GM19455 (cell line): ENCODE measurements around the gene DUS2.
"Not testable (repeated sequence)": the region's sequence is repeated elsewhere in the genome, so short reads cannot be mapped to it uniquely, and the experiment has no call there.

Experiments
- ATAC-seq: cut with Tn5 transposase; IDR thresholded peaks from one replicate; pipeline ENCODE4 v1.9.1; 2021; ENCODE audit not compliant: unreplicated experiment

Gene DUS2

DNA sequence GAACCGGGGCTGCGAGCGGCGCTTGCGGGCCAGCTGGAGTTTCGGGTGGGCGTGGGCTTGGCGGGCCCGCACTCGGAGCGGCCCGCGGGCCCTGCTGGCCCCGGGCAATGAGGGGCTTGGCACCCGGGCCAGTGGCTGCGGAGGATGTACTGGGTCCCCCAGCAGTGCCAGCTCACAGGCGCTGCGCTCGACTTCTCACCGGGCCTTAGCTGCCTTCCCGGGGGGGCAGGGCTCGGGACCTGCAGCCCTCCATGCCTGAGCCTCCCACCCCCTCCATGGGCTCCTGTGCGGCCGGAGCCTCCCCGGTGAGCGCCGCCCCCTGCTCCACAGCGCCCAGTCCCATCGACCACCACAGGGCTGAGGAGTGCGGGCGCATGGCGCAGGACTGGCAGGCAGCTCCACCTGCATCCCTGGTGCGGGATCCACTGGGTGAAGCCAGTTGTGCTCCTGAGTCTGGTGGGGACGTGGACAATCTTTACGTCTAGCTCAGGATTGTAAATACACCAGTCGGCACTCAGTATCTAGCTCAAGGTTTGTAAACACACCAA is 24.8 kb upstream of the DUS2 start:
- ATAC-seq, result not testable (repeated sequence)

- ATAC-seq, result not testable (repeated sequence)
Observed at GRCh38 chr16:67998779-67999688, 24.1 kb upstream of the DUS2 start, which contains the start of gene DPEP2. Gene DPEP2 (minus strand): TSS chr16:67999484. CDS start chr16:67993212, 6,272 bp downstream.

DNA sequence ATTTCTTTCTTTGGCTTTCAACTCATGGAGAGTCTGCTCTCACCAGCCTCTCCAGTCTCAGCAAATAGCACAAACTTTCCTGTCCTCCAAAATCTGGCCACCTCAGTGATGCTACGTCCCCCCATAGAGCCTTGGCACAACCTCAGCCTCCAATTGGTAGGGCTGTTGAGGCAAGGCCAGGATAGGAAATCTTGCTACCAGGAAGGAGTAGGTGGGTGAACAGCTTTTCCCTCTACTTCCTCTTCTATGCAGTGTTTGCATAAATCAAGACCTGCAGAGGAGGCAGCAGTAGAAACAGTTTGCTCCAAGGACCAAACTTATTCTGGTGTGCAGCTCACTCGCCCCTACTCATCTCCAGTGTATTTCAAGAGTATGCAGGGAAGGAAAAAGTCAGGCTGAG is 23.1 kb upstream of the DUS2 start:
- no peak for ATAC-seq

- no peak for ATAC-seq
Observed at GRCh38 chr16:68000450-68000849, 22.6 kb upstream of the DUS2 start.

- ATAC-seq, result no peak
Observed at GRCh38 chr16:68003031-68003430, 20.1 kb upstream of the DUS2 start.

DNA sequence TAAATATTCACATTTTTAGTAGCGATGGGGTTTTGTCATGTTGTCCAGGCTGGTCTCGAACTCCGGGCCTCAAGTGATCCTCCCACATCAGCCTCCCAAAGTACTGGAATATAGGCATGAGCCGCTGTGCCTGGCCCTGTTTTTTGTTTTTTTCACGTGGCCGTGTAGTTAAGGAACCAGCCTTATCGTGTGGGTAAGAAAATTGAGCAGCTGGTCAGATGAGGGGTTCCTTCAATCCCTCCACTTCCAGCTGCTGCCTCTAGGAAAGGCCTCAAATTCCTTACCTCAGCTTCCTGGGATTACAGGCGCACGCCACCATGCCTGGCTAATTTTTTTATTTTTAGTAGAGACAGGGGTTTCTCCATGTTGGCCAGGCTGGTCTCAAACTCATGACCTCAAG is 17.9 kb upstream of the DUS2 start:
- ATAC-seq, result no peak

GRCh38 chr16:68005786-68006286 is 17.2 kb upstream of the DUS2 start:
- no peak for ATAC-seq

GRCh38 chr16:68009157-68009735 is 13.8 kb upstream of the DUS2 start:
- ATAC-seq, result no peak

DNA sequence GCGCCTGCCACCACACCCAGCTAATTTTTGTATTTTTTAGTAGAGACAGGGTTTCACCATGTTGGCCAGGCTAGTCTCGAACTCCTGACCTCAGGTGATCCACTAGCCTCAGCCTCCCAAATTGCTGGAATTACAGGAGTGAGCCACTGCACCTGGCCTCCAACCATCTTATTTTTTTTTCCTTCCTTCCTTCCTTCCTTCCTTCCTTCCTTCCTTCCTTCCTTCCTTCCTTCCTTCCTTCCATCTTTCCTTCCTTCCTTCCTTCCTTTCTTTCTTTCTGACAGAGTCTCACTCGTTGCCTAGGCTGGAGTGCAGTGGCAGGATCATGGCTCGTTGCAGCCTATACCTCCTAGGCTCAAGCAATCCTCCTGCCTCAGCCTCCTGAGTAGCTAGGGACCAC is 13.2 kb upstream of the DUS2 start:
- ATAC-seq, result not testable (repeated sequence)

DNA sequence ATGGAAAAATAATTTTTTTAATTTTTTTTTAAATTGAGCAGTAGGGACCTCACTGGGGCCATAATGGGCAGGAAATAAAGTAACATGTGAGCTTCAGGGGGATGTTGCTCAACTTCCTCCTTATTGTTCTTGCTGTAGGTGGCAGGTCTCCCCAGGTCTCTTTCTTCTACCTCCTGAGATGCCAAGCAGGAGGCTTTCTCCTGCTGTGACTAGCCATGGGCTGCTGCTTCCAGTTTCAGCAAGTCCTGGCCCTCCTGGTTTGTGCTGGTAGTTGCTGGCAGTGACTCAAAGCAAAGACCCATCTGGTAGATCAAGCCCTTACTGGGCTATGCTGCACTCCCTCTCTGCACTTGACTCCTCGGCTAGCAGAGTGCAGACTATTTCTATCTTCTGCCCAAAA is 9.6 kb upstream of the DUS2 start:
- no peak for ATAC-seq

DNA sequence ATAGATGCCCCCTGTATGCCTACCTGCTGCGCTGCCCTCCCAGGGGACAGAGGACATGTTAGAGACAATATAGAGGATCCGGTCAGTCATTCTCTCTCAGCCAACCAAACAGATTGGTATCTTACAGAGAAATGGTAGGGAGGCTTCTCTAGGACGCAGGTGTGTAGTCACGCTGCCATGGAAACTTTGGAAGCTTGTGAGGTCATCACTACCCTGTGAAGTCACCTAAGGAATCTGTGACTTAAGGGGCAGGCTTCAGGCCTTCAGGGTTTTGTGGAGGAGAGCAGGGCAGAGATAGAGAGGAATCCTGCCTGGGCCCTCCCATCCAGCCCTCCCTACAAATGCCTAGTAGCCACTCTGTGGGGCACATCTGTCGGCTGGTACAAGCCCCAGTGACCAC is 7.4 kb upstream of the DUS2 start, which contains the start of gene DPEP2NB:
TSS of gene DPEP2NB (minus strand) at position 231 of the 400 bp plus-strand sequence. CDS start at position 90, 141 bp downstream.
- no peak for ATAC-seq

DNA sequence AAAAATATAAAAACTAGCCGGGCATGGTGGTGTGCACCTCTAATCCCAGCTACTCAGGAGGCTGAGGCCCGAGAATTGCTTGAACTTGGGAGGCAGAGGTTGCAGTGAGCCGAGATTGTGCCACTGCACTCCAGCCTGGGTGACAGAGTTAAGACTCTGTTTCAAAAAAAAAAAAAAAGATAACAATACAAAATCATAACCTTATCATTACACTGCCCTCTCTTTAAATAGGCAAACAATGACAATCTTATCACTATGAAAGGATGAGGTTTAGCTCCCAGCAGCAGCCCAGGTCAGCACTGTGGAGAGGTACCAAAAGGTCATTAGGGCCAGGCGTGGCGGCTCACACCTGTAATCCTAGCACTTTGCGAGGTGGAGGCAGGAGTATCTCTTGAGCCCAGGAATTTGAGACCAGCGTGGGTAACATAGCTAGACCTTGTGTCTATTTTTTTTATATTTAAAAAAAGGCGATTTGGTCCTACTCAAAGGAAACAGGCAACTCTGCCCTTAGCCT is 3.9 kb upstream of the DUS2 start:
- ATAC-seq, result no peak

- no peak for ATAC-seq
Observed at GRCh38 chr16:68021490-68021889, 1.6 kb upstream of the DUS2 start.

DNA sequence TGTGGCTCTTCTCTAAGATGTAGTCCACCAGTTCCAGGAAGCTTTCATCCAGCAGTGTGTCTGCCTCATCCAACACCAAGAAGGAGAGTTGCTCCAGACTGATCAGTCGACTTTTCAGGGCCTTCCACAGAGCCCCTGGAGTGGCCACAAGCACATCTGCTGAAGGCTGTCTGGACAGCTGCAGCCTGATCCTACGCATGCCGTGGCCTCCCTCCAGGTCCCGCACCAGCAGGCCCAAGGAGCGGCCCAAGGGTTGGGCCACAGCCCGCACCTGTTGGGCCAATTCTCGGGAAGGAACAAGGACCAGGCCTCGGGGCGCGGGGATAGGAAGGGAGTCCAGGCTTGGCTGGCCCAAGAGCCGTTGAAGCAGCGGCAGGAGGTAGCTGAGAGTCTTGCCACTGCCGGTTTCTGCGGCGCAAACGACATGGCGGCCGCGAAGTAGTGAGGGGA is 781 bp upstream of the DUS2 start:
- ATAC-seq, result peak; percentile 10

- ATAC-seq, result no peak
Observed at GRCh38 chr16:68028996-68029395, 5.9 kb downstream of the DUS2 start.

- ATAC-seq, result not testable (repeated sequence)
Observed at GRCh38 chr16:68030108-68030507, 7.0 kb downstream of the DUS2 start.

GRCh38 chr16:68031951-68032350 is 8.9 kb downstream of the DUS2 start:
- ATAC-seq, result no peak

- no peak for ATAC-seq
Observed at GRCh38 chr16:68033101-68033500, 10.0 kb downstream of the DUS2 start.

- ATAC-seq, result no peak
Observed at GRCh38 chr16:68035227-68035626, 12.1 kb downstream of the DUS2 start.

GRCh38 chr16:68037841-68038597 is 14.9 kb downstream of the DUS2 start:
- ATAC-seq, result no peak
